ENCODE results near the gene ARX. TPM values are rescaled to one million over a fixed set of nuclear protein-coding genes. Genes with fewer than 3 reads are reported as not detected.
A peak's percentile ranks its signal among the peaks of the same experiment; 100 is the strongest.

ARX gene
- total and polyA plus RNA-seq, 4 donors = 0.26 to 1.6 (median 0.61) TPM; not detected in 1

DNA sequence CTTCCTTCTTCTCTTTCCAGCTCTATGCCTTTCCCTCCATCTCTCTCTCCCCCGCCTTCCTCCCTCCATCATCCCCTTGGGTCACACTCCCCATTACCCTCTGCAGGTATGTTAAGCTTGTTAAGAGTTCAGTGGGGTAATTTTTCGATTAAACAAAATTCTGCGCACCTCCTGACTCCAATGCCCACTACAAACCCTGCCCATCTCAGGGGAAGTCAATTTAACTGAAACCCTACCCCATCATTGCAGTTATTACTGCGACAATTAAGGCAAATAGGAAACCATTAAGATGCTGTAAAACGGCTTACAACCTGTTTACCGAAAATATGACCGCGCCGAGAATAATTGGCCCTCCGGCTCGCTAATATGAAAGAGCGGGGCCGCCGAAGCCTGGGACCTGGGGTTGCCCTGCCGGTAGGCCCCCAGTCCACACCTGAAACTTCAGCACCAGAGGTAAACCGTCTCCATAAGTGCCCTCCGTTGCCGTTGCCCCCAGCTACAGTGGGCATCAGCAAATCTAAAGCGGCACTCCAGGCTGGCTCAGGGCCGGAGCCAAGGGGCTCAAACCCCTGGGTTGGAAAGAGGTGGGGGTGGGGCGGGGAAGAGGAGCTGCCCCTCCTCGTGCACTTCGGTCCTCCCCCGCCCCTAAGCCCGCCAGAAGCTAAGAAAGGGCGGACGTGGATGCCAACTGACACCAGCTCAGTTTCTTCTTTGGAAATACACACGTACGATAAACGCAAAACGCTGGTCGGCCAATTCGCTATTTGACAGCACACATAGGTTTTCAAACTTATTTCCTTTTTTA, 4.8 kb downstream of the ARX start:
- WGBS (ENCODE audit: insufficient coverage) = 16% methylated on average over 27 of the region's 33 CpGs
- Histone ChIP-seq H3K27me3 (ENCODE audit: control insufficient read depth, insufficient read depth, low read length) (peaks cover 96% of the 10 kb centered on the region), H3K4me3 (ENCODE audit: low read depth, low read length) (no peak overlapping the region), H3K36me3 (ENCODE audit: control insufficient read depth, insufficient read depth, low read length) (no peaks in the 10 kb centered on the region), H3K27ac (ENCODE audit: low read depth, low read length) (no peak overlapping the region), H3K9me3 (ENCODE audit: control insufficient read depth, insufficient read depth, low read length) (no peaks in the 10 kb centered on the region), H3K4me1 (ENCODE audit: control insufficient read depth, insufficient read depth, low read length) (peaks cover 26% of the 10 kb centered on the region)
- DNase-seq (ENCODE audit: low read depth in 4 of 6, low spot score in 6 of 6) = no peak

DNA sequence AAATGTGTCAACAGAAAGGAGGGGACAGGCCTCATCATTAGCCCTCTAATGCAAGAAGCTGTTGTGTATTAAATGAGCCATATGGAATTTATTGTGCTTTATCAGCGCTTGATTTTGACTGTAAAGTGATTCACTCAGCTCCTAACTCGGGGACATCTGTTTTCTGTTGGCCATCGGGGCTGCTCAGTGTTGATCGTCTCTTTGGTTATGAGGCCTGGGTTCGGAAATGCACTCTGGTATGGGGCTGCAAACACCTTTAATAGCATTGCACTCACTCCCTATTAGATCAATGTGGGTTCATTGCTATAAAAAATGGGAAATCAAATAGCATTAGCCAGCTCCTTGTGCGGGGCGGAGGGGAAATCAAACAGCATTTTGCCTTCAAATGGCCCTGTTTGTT, 6.4 kb downstream of the ARX start:
- H3K4me1 ChIP-seq (ENCODE audit: control insufficient read depth, insufficient read depth, low read length) = peaks cover 31% of the 10 kb centered on the region
- 29% methylated on average over 5 of the region's 7 CpGs for WGBS (ENCODE audit: insufficient coverage)
- DNase-seq (ENCODE audit: low read depth in 4 of 6, low spot score in 6 of 6) = no peak

DNA sequence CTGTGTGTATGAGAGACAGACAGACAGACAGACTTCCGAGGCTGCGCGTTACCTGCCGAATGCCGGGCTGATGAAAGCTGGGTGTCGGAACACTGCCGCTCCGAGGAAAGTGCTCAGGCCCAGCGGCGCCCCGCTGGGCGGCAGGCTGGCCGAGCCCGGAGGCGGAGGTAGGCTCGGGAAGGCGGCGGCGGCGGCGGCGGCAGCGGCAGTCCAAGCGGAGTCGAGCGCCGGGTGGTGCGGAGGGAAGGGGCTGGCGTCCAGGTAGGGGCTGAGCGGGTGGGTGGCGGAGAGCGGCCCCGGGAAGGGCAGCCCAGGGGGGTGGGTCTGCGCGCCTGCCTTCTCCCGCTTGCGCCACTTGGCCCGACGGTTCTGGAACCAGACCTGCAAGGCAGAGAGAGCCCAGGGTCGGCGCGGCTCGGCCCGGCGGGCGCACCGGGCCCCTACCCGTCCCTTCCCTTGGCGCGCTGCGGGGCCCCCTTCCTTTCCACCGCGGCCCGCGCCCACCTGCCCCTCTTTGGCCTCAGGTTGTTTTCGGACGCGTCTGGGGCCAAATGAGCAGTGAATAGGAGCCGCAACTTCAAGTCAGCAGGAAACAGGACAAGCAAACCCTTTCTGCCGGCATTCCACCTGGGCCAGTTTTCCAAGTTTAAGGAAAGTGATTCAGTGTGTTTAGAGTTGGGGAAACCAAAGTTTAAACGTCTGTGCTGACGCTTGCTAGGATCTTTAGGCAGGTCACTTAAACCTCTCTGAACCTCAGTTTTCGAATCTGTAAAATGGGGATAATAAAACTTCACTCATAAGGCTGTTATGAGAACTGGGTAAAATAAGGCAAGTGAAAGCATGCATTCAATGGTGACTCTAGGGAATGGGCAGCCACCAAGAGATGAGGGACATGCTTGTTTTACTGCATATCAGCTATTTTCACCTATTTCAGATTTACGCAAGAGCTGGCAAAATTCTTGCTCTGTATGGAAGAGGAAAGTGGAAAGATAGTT, 8.4 kb downstream of the ARX start:
- H3K27me3 ChIP-seq (ENCODE audit: control insufficient read depth, insufficient read depth, low read length) = peaks cover 97% of the 10 kb centered on the region
- H3K9me3 ChIP-seq (ENCODE audit: control insufficient read depth, insufficient read depth, low read length) = no peaks in the 10 kb centered on the region
- no peak for DNase-seq (ENCODE audit: low read depth in 4 of 6, low spot score in 6 of 6)
- H3K4me3 ChIP-seq (ENCODE audit: low read depth, low read length) = no peak overlapping the region
- H3K4me1 ChIP-seq (ENCODE audit: control insufficient read depth, insufficient read depth, low read length) = peaks cover 31% of the 10 kb centered on the region
- H3K27ac ChIP-seq (ENCODE audit: low read depth, low read length) = no peak overlapping the region
- WGBS (ENCODE audit: insufficient coverage) = 13% methylated on average over 60 of the region's 64 CpGs
- no peaks in the 10 kb centered on the region for H3K36me3 ChIP-seq (ENCODE audit: control insufficient read depth, insufficient read depth, low read length)

More for the DNA sequence above, 6.4 kb downstream of the ARX start:
- H3K4me3 ChIP-seq (ENCODE audit: low read depth, low read length) = no peak overlapping the region
- no peaks in the 10 kb centered on the region for H3K9me3 ChIP-seq (ENCODE audit: control insufficient read depth, insufficient read depth, low read length)
- no peaks in the 10 kb centered on the region for H3K36me3 ChIP-seq (ENCODE audit: control insufficient read depth, insufficient read depth, low read length)
- peaks cover 95% of the 10 kb centered on the region for H3K27me3 ChIP-seq (ENCODE audit: control insufficient read depth, insufficient read depth, low read length)
- H3K27ac ChIP-seq (ENCODE audit: low read depth, low read length) = no peak overlapping the region

DNA sequence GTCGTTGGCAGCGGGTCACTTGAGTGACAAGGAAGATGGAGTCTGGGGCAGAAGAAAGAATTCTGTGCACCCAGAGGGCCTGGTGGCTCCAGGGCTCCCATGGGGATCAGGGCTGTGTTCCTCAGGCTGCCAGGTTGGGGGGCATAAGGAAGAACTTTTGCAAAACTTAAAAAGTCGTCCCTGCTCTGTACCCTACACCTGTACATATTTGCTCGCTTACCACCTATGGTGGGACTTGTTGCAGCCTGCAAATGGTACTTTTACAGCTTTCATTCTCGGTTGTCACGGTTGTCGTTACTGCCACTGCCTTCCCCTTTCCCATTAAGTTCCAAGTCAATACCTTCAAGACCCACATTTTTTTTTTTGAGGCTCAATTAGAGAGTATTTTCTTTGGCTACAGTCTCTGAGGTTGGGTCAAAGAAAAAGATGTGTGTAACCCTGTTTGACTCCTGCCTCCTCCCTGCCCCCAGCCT, 9.1 kb downstream of the ARX start:
- 20% methylated on average over 6 of the region's 7 CpGs for WGBS (ENCODE audit: insufficient coverage)
- H3K27me3 ChIP-seq (ENCODE audit: control insufficient read depth, insufficient read depth, low read length) = peaks cover 97% of the 10 kb centered on the region
- DNase-seq (ENCODE audit: low read depth in 4 of 6, low spot score in 6 of 6) = no peak
- H3K4me1 ChIP-seq (ENCODE audit: control insufficient read depth, insufficient read depth, low read length) = peaks cover 28% of the 10 kb centered on the region
- no peak overlapping the region for H3K4me3 ChIP-seq (ENCODE audit: low read depth, low read length)
- no peaks in the 10 kb centered on the region for H3K36me3 ChIP-seq (ENCODE audit: control insufficient read depth, insufficient read depth, low read length)
- H3K27ac ChIP-seq (ENCODE audit: low read depth, low read length) = no peak overlapping the region
- no peaks in the 10 kb centered on the region for H3K9me3 ChIP-seq (ENCODE audit: control insufficient read depth, insufficient read depth, low read length)

DNA sequence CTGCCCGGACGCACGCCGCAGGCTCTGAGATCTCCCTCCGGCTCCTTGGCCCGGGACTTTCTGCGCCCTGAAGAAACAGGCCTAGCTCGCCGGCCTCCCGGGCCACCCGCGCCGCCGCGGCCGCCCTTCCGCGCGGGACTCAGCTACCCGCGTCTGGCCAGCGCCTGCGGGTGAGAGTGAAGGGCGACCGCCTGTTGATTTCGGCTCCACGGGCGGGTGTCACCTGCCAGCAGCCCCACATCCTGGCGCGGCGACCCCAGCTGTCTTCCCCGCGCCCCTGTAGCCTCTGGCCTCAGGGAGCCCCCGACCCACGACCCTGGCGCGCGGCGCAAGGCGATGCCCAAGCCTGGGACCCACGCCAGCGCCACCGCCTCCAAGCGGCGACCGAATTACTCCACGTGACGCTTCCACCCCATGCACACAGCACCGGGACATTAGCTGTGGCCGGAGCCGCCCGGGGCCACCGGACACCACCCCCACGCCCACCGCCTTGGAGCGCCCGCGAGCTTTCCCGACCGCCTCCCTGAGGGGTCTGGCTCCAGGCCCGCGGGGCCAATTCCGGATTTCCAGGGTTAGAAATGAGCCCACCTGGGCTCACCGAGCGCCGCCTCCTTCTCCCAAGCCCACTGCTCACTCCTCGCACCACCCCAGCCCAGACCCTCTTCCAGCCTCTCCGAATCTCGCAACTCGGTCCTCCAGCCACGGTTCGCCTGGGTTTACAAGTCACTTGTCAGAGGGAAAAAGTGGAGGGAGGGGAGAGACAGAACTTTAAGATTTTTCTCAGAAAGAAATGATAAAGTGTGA, 10.2 kb downstream of the ARX start:
- no peak for DNase-seq (ENCODE audit: low read depth in 4 of 6, low spot score in 6 of 6)
- no peaks in the 10 kb centered on the region for H3K9me3 ChIP-seq (ENCODE audit: control insufficient read depth, insufficient read depth, low read length)
- H3K36me3 ChIP-seq (ENCODE audit: control insufficient read depth, insufficient read depth, low read length) = no peaks in the 10 kb centered on the region
- no peak overlapping the region for H3K4me3 ChIP-seq (ENCODE audit: low read depth, low read length)
- no peak overlapping the region for H3K27ac ChIP-seq (ENCODE audit: low read depth, low read length)
- H3K4me1 ChIP-seq (ENCODE audit: control insufficient read depth, insufficient read depth, low read length) = peaks cover 25% of the 10 kb centered on the region
- WGBS (ENCODE audit: insufficient coverage) = 11% methylated on average over 70 of the region's 72 CpGs
- peaks cover 97% of the 10 kb centered on the region for H3K27me3 ChIP-seq (ENCODE audit: control insufficient read depth, insufficient read depth, low read length)

DNA sequence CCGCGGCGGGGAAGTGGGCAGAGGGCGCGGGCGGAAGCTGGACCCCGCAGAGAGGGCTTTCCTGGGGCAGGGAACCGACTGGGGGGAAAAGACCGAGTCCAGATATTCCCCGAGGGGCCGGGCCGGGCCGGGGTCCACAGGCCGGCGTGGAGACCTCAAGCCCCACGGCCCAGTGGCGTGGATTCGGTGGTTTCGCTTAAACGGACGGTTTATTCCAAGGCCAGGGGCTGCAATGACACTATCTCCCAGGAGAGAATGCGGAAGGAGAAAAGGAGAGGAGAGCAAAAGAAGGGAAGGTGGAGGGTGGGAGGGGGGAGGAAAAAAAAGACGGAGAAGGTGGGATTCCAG, 10.8 kb downstream of the ARX start:
- H3K36me3 ChIP-seq (ENCODE audit: control insufficient read depth, insufficient read depth, low read length) = no peaks in the 10 kb centered on the region
- H3K4me1 ChIP-seq (ENCODE audit: control insufficient read depth, insufficient read depth, low read length) = peaks cover 25% of the 10 kb centered on the region
- H3K4me3 ChIP-seq (ENCODE audit: low read depth, low read length) = no peak overlapping the region
- H3K27ac ChIP-seq (ENCODE audit: low read depth, low read length) = no peak overlapping the region
- DNase-seq (ENCODE audit: low read depth in 4 of 6, low spot score in 6 of 6) = no peak
- H3K9me3 ChIP-seq (ENCODE audit: control insufficient read depth, insufficient read depth, low read length) = no peaks in the 10 kb centered on the region
- H3K27me3 ChIP-seq (ENCODE audit: control insufficient read depth, insufficient read depth, low read length) = peaks cover 92% of the 10 kb centered on the region
- 24% methylated on average over 23 of the region's 23 CpGs for WGBS (ENCODE audit: insufficient coverage)

DNA sequence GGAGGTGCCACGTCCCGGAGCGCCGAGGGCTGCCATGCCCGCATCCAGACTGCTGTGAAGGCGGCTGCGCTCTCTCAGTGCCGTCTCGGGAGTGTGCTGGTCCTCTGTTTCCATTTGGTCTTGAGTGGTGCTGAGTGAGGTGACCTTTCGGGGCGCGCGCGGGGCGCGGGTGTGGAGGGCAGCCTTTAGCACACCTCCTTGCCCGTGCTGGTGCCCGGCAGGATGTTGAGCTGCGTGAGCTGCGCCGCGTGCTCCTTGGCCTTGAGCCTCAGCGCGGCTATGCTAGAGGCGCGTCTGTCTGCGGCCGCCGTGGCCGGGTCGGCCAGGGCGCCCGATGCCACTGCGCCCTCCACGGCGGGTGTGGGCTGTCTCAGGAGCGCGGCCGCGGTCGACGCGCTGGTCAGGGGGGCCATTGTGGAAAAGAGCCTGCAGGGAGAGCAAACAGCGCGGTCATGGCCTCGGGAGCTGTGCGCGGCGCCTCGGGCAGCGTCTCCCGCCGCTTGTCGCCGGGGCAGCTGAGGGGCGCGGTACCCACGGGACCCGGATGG, 11.2 kb downstream of the ARX start:
- DNase-seq (ENCODE audit: low read depth in 4 of 6, low spot score in 6 of 6) = peak in 1 of 6 donors; percentile 30
- Histone ChIP-seq H3K27me3 (ENCODE audit: control insufficient read depth, insufficient read depth, low read length) (peaks cover 90% of the 10 kb centered on the region), H3K36me3 (ENCODE audit: control insufficient read depth, insufficient read depth, low read length) (no peaks in the 10 kb centered on the region), H3K4me1 (ENCODE audit: control insufficient read depth, insufficient read depth, low read length) (peaks cover 25% of the 10 kb centered on the region), H3K4me3 (ENCODE audit: low read depth, low read length) (no peak overlapping the region), H3K27ac (ENCODE audit: low read depth, low read length) (no peak overlapping the region), H3K9me3 (ENCODE audit: control insufficient read depth, insufficient read depth, low read length) (no peaks in the 10 kb centered on the region)
- 11% methylated on average over 59 of the region's 59 CpGs for WGBS (ENCODE audit: insufficient coverage)

DNA sequence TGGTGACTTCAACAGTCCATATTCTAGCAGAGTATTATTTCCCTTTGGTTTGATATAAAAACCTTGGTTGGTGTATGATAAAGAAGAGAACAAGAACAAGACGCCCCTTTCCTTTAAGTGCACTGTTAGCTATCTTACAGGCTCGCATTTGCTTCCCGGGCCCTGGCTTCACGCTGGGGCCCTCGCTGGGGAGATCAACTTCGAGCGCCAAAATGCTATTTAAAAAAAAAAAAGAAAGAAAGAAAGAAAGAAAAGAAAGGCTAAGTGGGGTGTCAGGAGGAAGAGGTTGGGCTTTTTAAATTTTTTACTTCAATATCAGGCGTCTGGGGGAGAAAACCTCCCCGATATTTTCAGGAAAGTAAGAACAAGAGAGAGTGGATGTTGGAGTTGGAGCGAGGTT, 11.7 kb downstream of the ARX start:
- Histone ChIP-seq H3K4me3 (ENCODE audit: low read depth, low read length) (no peak overlapping the region), H3K4me1 (ENCODE audit: control insufficient read depth, insufficient read depth, low read length) (peaks cover 25% of the 10 kb centered on the region), H3K9me3 (ENCODE audit: control insufficient read depth, insufficient read depth, low read length) (no peaks in the 10 kb centered on the region), H3K27ac (ENCODE audit: low read depth, low read length) (no peak overlapping the region), H3K36me3 (ENCODE audit: control insufficient read depth, insufficient read depth, low read length) (no peaks in the 10 kb centered on the region), H3K27me3 (ENCODE audit: control insufficient read depth, insufficient read depth, low read length) (peaks cover 88% of the 10 kb centered on the region)
- WGBS (ENCODE audit: insufficient coverage) = 33% methylated on average over 2 of the region's 10 CpGs
- DNase-seq (ENCODE audit: low read depth in 4 of 6, low spot score in 6 of 6) = peak in 1 of 6 donors; percentile 25
